Cerebellar nuclear complex (tissue), 1 donor: Measurements from ENCODE around the gene ALPL.
A peak's percentile ranks its signal among the peaks of the same experiment; 100 is the strongest.
"Not testable (repeated sequence)": the region's sequence is repeated elsewhere in the genome, so short reads cannot be mapped to it uniquely, and the experiment has no call there.

ENCODE experiments used
- DNase-seq, 2 experiments: peaks; one replicate each; lab custom pipeline; 2025; lab: John Stamatoyannopoulos, UW

The ALPL gene

DNA sequence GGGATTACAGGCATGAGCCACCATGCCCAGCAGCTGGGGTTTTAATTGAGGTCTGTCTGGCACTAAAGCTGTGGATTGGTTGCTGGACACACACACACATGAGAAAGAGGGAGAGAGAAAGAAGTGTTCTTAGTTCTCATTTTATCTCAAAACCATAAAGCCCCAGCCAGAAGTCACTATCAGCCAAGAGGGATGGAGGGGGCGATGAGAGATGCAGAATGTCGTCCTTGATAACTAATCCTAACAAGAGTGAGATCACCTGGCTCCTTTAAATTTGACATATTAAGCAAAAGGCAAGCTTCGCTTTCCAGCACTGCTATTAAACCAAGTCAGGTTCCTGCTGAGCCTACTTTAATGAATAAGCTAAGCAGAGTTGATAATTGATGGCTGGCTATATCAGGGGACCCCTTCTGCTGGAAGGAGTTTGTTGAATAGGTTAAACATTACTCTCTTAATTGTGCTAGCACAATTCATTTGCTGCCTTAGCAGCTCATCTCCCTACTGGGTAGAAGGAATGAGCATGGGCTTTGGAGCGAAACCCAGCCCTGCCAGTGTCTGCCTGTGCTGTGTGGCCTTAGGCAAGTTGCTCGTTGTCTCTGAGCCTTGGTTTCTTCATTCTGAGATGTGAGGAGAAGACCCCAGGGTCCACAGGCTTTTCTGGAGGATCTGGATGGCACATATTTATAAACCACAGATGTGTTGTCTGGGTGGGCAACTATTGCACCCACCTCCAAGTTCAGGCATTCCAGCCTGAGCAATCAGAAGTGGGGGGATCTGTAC is 50.8 kb downstream of the ALPL start:
- DNase-seq: no peak

DNA sequence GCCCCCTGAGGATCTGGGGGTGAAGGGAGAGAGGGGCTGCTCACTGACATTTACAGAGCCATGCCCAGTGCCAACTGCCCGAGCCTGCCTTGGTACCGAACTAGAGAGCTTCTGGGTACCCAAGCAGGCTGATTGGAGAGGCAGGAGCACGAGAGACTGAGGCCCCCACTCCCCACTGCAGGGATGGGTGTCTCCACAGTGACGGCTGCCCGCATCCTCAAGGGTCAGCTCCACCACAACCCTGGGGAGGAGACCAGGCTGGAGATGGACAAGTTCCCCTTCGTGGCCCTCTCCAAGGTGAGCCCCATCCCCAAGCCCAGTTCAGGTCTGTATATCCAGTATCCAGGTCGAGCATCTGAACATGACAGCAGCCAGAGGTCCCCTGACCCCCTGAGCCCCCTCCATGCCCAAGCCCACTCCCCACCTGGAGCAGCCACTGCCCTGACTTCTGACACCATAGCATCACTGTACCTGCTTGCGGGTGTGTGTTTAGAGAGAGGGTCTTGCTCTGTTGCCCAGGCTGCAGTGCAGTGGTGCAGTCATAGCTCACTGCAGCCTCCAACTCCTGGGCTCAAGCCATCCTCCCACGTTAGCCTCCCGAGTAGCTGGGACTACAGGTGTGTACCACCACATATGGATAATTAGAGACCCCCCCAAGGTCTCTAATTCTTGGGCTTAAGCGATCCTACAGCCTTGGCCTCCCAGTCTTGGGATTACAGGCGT is 51.9 kb downstream of the ALPL start:
- DNase-seq: no peak

DNA sequence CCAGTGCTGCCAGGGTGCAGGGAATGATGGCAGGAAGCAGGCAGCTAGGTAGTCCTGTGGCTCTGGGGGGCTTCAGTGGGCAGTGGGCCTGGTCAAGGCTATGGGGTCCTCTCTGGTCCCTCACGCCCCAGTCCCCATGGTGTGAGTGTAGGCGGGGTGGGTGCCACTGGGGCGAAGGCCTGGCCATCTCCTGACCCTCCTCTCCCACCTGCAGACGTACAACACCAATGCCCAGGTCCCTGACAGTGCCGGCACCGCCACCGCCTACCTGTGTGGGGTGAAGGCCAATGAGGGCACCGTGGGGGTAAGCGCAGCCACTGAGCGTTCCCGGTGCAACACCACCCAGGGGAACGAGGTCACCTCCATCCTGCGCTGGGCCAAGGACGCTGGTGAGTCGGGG is 53.7 kb downstream of the ALPL start:
- DNase-seq: no peak

- no peak for DNase-seq
Observed at GRCh38 chr1:21563971-21564370, 54.7 kb downstream of the ALPL start.

DNA sequence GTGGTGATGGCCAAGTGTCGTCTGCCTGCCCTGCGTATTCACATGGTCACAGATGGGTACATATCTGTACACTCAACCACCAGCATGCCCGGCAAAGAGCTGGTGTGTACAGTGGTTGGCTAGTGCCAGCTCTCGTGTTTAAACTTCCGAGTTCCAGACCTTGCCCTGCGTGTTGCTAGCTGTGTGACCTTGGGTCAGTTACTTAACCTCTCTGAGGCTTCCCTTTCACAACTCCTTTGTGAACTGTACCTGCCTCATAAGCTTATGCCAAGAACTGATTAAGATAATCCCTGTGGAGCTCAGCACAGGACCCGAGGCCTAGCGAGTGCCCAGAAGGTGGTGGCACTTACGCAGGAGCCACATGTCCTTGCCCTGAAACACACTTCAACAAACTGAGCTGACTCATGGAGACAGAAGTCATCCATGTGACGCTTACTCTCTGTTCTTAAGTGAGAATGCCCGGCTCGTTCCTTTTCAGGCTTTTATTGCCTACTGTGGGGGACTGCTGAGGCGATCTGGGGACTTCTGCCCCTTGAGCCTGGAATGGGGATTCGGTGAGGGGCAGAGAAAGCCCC is 55.4 kb downstream of the ALPL start:
- no peak for DNase-seq

DNA sequence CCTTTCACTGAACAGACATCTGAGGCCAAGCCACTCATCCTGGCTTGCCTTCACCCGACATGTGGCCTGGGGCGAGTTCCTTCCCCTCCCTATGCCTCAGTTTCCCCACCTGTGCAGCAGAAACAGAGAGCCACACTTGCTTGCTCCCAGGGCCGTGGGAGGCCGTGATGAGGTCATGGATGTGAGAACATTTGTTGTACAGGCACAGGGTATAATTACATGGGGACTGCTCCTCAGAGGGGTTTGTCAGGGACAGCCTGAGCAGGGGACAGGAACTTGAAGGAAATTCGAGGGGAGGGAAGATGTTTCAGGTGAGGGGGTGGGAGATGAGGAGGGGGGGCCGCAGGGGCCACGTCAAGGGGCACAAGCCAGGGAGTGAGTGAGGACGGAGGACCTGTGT is 56.1 kb downstream of the ALPL start:
- DNase-seq: no peak

- not testable (repeated sequence) for DNase-seq
Observed at GRCh38 chr1:21566361-21566760, 57.1 kb downstream of the ALPL start.

DNA sequence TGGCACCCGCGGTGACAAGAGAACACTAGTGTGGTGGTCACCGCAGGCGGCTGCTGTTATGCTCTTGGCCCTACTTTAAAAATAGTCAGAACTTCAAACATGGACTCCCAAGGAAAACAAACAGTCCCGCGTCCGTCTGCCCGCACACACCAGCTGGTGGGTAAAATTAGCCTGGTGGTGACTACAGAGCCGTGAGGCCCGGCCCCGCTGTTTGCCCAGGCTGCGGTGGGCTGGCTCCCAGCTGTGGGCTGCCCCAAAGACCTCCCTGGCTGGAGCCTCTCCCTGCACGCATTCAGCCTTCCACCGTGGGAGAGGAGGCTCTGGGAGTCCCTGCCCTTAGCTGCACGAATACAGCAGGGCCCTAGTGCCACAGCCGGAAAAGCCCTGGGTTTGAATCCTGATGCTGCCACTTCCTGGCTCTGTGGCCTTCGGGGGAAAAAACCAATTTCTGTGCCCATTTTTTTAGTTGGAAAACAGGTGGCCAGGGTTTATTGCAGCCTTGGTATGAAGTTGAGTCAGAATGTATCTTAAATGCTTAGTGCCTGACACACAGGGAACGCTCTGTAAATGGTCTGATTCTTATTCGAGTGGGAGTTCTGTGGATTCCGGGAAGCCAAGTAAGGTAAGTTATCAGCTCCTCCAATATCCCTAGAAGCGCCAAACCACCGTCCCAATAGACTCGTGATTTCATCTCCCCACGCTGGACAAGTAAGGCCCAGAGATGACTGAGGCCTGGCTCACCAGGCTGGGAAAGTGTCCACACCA is 58.2 kb downstream of the ALPL start:
- DNase-seq: no peak

- no peak for DNase-seq
Observed at GRCh38 chr1:21568006-21568746, 59.0 kb downstream of the ALPL start.

GRCh38 chr1:21568809-21569385 is 59.7 kb downstream of the ALPL start:
- no peak for DNase-seq

DNA sequence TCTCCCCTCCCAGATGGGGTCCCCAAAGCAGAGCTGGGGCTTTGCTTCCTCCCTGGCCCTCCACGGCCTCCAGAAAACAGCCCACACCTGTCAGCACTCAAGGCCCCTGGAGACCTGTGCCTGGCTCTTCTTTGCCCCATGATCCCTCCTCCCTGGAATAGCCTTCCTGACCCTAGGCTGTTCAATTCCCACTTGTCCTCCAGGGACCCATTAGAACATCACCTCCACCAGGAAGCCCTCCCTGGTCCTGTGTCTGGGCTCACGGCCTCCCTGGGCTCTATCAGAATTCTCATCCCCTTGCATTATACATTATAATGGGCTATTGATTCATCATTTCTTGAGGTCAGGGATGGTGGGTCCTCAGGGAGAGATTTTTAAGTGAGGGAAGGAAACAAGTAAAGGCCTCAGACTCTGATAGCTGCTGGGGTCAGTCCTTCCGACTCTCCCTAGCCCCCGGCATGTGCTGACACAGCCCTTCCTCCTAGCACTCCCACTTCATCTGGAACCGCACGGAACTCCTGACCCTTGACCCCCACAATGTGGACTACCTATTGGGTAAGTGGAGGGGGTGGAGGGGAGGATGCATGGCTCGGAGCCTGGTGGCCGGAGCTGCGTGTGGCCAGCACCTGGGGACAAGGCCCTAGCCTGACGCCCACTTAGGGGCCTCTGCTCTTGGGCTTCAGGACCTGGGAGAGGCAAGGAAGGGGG is 60.8 kb downstream of the ALPL start:
- no peak for DNase-seq

DNA sequence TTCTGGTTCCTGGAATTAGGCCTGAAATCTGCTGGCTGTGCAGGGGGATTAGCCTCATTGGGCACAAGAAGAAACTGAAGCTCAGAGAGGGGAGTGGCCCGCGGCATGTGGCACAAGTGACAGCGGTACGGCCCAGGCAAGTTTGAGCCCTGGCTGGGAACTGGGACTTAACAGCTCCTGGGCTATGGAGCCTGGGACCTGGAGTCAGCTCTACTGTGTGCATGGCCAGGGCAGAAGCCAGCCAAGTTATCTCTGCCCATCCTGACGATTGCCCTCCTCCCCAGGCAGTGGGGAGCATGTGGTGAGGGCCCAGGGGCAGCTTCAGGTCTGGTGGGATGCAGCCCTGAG is 61.3 kb downstream of the ALPL start:
- DNase-seq: no peak

DNA sequence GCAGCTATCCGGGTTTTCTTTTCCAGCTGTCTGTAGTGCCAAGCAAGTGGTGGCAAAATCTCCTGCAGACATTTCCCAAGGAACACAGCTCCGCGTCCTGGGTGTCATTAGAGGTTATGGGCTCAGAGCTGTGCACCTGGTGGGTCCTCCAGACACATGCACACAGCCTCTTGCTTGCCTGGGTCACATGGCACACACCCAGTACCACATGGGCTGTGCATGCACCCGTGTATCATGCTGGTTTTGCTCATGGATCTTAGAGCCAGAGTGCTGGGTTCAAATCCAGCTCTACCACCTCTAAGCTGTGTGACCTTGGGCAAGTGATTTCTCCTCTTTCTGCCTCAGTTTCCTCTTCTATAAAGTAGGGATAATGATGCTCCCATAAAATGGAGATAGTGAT is 61.7 kb downstream of the ALPL start:
- no peak for DNase-seq

DNA sequence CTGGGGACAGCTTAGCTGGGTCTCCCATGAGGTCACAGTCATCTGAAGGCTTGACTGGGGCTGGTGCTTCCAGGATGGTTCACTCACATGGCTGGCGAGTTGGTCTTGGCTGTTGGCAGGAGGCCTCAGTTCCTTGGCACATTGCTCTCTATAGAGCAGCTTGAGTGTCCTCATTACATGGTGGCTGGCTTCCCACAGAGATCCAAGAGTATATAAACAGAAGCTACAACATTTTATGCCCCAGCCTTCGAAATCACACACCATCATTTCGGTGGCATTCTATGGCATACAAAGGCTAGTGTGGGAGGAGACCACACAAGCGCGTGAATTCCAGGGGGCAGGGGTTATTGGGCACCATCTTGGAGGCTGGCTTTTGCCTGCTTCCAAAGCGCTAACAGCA is 63.0 kb downstream of the ALPL start:
- no peak for DNase-seq

- no peak for DNase-seq
Observed at GRCh38 chr1:21572735-21573277, 63.6 kb downstream of the ALPL start.

DNA sequence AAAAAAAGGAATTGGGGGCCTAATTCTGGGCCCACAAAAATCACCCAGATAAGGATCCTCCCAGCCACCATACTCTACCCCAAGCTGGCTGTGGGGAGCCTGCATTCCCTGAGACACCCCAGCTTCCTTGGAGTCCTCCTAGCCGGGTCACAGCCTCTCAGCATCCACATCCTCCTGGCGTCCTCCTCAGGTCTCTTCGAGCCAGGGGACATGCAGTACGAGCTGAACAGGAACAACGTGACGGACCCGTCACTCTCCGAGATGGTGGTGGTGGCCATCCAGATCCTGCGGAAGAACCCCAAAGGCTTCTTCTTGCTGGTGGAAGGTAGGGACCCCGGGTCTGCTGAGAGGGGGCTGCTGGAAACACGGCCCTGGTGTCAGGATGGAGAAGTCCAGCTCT is 64.3 kb downstream of the ALPL start:
- no peak for DNase-seq

DNA sequence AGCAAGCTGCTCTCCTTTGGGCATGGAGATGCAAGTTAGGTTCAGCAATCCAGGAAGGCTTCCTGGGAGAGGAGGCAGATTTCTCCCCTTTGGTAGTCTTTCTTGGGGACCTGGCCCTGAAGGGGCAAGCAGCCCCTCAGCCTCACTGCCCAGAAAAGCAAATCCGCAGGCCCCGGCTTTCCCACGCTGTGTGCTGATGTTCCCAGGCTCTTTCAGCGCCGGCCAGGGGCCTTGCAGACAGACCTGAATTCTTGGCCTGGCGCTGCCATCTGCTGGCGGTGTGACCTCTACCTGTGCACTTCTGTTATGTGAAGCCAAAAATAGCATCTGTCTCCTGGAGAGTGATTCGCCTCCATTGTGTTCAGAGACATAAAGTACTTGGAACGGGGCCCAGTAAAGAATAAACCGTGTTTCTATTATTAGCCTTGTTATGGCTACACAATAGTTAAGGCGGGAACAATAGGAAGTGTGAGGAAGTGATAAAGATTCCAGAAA is 64.8 kb downstream of the ALPL start:
- DNase-seq: peak in 1 of 2 experiments; percentile 75

- no peak for DNase-seq
Observed at GRCh38 chr1:21574466-21575151, 65.4 kb downstream of the ALPL start.

- DNase-seq: no peak
Observed at GRCh38 chr1:21575351-21575942, 66.2 kb downstream of the ALPL start.
